HG02981 (cell line): ENCODE measurements around the gene KIF26A.
"Not testable (repeated sequence)": the region's sequence is repeated elsewhere in the genome, so short reads cannot be mapped to it uniquely, and the experiment has no call there.

ENCODE experiments used
- ATAC-seq: cut with Tn5 transposase; IDR thresholded peaks from one replicate; pipeline ENCODE4 v1.9.1; 2021; ENCODE audit warnings: mild to moderate bottlenecking, moderate library complexity; ENCODE audit not compliant: unreplicated experiment

The KIF26A gene

GRCh38 chr14:104142946-104143470, 4.6 kb downstream of the KIF26A start:
- no peak for ATAC-seq

- no peak for ATAC-seq
These were observed 5.4 kb downstream of the KIF26A start for GRCh38 chr14:104143521-104144452.

GRCh38 chr14:104144453-104144790, 6.0 kb downstream of the KIF26A start:
- ATAC-seq: no peak

- ATAC-seq: no peak
These were observed 6.8 kb downstream of the KIF26A start for GRCh38 chr14:104144911-104145825.

GRCh38 chr14:104145826-104146601, 7.6 kb downstream of the KIF26A start:
- ATAC-seq: no peak

- ATAC-seq: no peak
These were observed 8.4 kb downstream of the KIF26A start for GRCh38 chr14:104146651-104147345.

GRCh38 chr14:104147346-104148125, 9.1 kb downstream of the KIF26A start:
- ATAC-seq: no peak

GRCh38 chr14:104148433-104149277, 10.3 kb downstream of the KIF26A start:
- ATAC-seq: no peak

- ATAC-seq: no peak
These were observed 10.8 kb downstream of the KIF26A start for GRCh38 chr14:104149278-104149595.

- no peak for ATAC-seq
These were observed 11.3 kb downstream of the KIF26A start for GRCh38 chr14:104149617-104150135.

GRCh38 chr14:104150136-104151025, 12.0 kb downstream of the KIF26A start:
- no peak for ATAC-seq

GRCh38 chr14:104151026-104151381, 12.6 kb downstream of the KIF26A start:
- ATAC-seq: no peak

- no peak for ATAC-seq
These were observed 13.3 kb downstream of the KIF26A start for GRCh38 chr14:104151566-104152245.

- no peak for ATAC-seq
These were observed 13.8 kb downstream of the KIF26A start for GRCh38 chr14:104152246-104152575.

GRCh38 chr14:104152686-104153393, 14.5 kb downstream of the KIF26A start:
- no peak for ATAC-seq

- ATAC-seq: not testable (repeated sequence)
These were observed 15.0 kb downstream of the KIF26A start for GRCh38 chr14:104153394-104153755.
